Activated CD8-positive, alpha-beta memory T cell treated with anti-CD3 and anti-CD28 coated beads, Interleukin-2, amount 50 U/mL, for 24 hours (primary cell): ENCODE data around the gene WDR45.

Source experiments
- DNase-seq: peaks from one replicate; pipeline ENCODE4 v3.0.0-alpha.2; 2020; ENCODE audit errors: extremely low read depth

WDR45 gene

DNA sequence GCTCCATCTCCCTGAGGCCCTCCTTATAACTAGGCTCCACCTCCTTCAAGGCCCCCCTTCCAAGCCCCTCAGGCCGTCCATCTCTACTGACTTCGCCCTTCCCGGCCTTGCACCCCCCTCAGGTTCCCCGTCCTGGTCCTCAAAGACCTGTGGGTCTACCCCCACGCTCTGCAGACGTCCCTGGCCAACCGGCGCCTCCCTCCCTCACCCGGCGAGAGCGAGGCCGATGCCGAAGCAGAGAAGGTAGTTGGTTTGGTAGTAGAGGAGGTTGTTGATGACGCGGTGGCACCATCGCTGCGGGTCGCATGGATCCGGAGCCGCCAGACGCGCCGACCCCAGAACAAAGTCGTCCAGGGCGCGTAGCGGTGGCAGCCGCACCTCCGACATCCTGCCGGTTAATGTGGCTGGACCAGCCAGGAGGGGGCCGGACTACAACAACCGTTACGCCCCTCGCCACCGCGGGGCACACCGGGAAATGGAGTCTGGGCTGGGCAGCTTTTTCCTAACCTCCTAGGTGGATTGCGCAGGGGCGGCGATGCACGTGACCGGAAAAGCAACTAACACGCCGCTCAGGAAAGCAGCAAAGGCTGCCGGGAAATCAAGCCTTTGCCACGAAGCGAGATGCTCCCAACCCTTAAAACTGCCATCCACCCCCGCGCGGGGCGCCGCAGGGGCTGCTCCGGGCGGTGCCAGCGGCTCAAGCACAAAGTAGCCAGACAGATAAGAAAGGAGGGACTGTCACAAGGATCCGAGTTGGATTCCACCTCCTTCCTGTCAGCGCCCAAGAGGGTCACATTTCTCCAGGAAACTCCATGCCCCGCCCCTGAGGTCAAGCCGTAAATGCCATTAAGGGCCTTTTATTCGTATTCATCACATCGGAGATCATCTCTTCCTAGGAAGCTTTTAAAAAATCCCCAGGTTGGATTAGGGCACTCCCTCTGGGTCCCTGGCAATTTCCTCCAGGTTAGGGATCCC lies 5.8 kb downstream of the WDR45 start, which contains the start of gene PRAF2:
Gene PRAF2, minus strand, starts transcription at position 402 of the 975 bp plus-strand sequence. Its CDS starts 15 bp downstream, at position 387.
- peak; percentile 69 for DNase-seq

DNA sequence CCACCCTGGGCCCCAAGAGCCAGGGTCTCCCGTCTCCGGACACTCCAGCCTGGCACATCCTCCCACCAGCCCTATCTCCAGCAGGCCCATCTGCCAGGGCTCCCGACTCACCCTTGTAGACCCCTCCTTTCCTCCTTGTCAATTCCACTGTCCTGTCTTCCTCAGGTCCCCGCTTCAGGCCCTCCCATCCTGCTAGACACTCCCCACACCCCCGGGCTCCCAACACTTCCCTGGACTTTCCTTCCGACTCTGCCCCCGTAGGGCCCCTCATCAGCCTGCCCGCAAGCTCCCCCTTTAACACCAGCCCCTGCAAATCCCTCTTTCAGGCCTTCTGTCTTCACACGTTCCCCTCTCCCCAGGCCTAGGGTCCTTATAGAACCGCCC lies 7.0 kb downstream of the WDR45 start:
- no peak for DNase-seq

DNA sequence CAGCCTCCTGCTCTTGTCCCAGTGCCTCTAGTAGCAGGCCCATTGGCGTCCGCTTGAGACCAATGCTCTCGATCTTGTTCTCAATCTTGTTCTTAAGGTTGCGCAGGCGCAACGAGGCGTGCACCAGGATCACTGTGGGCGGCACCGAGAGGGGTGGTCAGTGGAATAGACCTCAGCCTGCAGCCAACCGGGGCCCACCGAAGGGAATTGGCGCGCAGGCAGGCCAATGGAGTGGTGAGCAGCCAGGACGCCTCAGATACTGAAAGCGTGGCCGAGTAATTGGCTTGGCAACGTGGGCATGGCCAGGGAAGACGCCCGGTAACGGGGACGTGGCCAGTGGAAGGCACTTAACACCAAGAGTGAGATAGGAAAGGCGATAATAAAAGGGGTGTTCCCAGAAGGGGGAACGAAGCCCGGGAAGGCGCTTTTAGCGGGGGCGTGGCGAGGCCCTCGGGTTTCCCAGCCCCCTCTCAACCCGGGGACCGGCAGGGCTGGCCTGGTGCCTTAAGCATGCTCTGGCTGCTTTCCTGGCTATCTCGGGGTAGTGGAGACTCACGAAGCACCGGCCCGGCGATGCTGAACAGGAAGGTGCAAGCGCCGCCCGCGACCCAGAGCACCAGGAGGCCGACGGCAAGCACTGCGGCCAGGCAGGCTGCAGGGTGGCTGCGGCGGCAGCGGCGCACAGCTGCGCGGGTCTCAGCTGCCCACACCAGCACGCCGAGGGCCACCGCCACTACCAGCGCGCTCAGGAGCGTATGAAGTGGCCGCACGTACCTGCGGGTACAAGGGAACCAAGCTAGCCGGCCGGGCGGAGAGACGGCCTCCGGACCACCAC lies 7.6 kb downstream of the WDR45 start:
- DNase-seq = no peak

DNA sequence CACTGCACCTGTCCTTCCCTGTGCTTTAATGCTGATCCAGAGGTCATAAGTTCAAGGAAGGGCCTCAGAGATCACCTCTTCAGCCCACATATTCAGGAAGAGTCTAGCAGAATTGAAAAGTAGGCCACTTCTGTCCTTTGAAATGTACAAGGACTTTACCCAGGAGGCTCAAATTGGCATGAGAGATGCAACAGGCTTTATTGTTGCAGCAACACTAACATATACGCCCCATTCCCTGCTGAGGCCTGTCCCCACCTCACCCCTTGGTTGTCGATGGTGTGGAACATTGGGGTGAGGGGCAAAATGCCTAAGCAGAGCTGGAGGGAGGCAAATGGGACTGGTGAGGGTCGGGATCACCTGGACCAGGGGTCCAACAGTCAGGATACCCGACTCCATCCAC lies 8.7 kb downstream of the WDR45 start:
- DNase-seq = no peak

DNA sequence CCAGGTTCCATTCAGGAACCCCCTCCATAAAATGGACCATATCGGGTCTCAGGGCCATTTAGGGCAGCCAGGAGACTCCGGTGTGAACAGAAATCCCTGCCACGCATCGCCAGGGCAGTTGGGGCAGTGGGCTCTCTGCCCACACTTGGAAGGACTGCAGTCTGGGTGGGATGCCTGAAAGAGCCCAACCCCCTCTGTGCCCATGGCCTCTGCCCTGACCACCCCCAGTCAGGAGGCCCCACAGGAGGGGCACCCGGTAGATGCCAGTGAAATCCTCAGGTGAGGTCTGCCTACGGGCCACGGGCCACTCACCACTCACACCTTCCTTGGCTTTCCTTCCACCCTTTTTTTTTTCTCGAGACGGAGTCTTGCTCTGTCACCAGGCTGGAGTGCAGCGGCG lies 10.6 kb downstream of the WDR45 start:
- DNase-seq = no peak

DNA sequence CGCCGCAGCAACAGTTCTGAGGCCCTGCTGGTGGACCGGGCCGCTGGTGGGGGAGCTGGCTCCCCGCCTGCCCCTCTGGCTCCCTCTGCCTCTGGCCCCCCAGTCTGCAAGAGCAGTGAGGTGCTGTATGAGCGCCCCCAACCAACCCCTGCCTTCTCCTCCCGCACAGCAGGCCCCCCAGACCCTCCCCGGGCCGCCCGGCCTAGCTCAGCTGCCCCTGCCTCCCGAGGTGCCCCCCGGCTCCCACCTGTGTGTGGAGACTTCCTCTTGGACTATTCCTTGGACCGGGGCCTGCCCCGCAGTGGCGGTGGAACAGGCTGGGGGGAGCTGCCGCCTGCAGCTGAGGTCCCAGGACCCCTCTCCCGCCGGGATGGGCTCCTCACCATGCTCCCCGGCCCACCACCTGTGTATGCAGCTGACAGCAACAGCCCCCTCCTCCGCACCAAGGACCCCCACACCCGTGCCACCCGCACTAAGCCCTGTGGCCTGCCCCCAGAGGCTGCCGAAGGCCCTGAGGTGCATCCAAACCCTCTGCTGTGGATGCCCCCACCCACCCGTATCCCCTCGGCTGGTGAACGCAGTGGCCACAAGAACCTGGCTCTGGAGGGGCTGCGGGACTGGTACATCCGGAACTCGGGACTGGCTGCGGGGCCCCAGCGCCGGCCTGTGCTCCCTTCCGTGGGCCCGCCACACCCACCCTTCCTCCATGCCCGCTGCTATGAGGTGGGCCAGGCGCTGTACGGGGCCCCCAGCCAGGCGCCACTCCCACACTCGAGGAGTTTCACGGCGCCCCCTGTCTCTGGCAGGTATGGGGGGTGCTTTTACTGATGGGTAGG lies 12.2 kb downstream of the WDR45 start:
- no peak for DNase-seq

DNA sequence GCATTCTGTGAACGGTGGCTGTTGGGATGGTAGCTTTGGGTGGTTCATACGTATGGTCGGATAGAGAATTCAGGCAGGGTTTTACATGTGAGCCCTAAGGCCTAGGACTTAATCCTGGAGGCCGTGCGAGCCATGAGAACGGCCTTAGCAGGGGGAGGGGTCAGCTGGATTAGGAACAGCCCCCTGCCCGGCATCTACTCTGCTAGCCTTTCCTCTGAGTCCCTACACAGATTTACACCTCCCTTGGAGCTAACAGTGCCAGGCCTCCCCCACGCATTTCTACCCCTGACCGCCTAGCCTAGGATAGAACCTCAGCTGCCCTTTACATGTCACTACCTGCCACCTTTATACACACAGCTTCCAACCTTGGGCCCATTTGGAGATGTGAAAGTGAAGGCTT lies 13.0 kb downstream of the WDR45 start:
- no peak for DNase-seq

DNA sequence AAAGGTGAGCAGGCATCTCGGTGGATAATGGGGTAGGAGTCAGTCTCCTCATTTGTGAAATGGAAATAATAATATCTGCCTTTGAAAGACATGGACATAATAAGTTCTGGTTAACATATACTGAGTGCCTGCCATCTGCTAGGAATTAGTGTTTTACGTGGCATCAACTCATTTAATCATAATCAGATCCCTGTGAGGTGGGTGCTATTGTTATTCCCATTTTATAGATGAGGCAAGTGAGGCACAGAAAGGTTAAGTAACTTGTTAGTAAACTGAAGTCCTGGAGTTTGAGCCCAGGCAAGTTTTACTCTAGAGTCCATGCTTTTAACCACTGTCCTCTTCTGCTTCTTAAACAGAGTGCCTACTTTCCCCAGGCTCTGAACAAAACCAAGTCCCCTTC lies 13.4 kb downstream of the WDR45 start:
- no peak for DNase-seq

DNA sequence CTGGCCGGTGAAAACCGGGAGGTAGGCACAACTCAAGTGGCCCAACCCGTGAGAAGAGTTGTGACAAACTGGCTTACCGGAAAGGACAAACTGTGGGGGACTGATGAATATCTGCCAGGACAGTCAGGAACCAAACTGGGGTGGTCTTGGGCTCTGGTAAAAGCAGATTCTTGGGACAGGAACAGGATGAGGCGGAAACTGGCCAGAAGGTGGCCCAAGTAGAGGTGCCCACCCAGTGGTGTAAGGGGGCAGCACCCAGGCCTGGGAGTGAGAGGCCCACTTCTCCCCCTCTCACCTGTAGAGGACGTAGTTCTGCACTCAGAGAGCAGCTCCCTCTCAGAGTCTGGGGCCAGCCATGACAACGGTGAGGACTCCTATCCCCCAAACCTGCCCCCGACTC lies 15.0 kb downstream of the WDR45 start:
- DNase-seq = no peak

DNA sequence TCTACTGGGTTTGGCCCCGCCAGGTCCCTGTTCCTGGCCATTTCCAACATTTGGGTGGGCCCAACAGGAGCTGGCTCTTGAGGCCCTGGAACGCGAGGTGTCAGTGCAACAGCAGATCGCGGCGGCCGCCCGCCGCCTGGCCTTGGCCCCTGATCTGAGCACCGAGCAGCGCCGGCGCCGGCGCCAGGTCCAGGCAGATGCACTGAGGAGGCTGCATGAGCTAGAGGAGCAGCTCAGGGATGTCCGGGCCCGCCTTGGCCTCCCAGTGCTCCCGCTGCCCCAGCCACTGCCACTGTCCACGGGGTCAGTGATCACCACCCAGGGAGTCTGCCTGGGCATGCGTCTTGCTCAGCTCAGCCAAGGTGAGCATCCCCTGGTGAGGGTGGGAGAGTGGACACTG lies 15.4 kb downstream of the WDR45 start:
- DNase-seq = no peak

DNA sequence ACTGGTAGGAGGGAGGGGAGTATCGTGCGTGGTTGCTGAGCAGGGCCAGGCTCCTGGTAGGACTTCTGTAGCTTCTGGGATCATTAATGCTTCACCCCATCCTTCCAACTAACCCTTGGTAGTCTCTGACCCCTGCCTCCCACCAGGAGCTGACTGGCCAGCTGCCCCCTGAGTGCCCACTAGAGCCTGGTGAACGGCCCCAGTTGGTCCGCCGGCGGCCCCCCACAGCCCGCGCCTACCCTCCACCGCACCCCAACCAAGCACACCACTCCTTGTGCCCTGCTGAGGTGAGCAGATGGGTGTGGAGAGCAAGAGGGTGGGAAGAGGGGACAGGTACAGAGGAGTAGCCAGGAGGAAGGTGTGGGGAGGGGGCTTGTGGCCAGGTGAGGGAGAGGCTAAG lies 16.0 kb downstream of the WDR45 start:
- no peak for DNase-seq

DNA sequence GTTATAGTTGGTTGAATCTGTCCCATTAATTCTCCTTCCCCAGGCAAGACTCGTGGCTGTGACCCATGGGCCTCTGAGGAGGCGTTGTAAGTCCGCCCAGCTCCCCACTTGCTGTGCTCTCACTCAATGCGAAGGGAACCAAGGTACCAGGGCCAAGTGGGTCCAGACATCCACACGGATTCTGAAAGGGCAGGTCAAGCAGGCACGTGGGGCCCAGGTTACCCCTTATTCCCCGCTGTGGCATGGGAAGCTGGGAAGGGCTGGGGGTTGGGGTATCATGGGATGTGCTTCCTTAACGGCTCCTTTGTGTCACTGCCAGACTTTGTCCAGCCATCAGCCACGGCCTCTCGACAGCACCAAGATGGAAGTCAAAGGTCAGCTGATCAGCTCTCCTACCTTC lies 17.8 kb downstream of the WDR45 start:
- no peak for DNase-seq

DNA sequence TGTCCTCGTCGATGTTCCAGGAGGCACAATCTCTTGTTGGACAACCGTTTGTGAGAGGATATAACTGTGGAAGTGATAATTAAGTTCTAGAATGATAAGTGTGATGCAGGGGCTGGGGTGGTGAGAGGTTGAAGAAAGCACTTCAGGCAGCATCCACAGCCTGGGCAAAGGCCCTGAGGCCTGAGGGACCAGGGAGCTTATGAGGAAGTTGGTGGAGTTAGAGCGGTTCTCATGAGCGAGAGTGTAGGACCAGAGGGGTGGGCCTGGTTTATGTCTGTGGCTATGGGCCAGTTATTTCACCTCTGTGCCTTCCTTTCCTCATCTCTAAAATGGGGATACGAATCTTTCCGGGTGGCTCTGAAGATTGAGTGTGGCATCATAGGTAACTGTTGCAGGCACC lies 18.2 kb downstream of the WDR45 start:
- DNase-seq = no peak

DNA sequence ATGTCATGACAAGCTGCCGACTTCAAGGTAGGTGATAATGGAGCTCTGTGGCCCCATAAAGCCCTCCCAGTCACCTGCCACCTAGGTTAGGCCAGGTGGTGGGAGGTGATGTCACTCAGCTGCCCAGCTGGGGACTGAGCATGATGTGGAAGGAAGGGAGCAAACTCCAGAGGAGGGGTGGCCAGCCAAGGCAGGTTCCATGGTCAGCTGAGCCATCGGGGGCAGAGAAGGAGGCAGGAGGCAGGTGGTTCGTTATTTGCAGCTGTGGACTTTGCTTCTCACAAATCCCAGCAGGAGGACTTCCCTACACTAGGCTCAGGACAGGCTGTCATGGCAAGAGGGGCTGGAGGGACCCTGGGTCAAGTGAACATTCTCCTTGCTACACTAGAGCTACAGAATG lies 18.8 kb downstream of the WDR45 start:
- DNase-seq = no peak

DNA sequence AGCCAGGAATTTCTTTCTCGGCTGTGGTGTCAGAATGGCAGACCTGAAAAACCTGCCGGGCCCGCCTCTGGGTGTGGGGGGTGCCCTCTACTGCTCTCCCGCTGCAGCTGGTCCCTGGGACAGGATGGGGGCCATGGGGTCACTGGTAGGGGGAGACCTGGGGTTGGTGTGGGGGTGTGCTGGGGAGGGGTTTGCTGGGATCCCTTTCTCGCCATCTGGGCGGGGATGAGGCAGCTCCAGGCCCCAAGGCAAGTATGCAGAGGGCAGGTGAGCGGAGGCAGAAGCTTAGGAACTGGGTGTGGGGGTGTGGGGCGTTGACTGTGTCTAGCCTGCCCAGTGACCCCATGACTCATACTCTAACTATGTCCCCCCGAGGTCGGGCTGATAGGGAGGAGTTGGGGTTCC lies 20.0 kb downstream of the WDR45 start:
- no peak for DNase-seq

DNA sequence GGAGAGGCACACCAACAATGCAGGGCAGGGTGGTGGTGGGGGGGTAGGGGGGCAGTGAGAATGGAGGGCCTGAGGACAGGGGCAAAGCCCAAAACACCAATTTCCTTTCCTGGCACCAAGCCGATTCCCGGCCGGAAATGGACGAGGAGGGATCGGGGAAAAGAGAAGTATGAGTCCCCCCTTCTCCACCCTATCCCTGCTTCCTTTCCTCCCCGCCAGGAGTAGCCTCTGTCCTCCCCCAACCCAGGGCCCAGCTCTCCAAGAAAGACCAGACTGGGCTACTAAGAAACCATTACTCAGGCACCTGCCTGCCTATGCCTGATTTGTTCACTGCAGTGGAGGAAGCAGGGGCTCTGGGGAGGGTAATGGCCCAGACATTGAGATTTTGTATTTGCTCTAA lies 20.5 kb downstream of the WDR45 start:
- DNase-seq = no peak

DNA sequence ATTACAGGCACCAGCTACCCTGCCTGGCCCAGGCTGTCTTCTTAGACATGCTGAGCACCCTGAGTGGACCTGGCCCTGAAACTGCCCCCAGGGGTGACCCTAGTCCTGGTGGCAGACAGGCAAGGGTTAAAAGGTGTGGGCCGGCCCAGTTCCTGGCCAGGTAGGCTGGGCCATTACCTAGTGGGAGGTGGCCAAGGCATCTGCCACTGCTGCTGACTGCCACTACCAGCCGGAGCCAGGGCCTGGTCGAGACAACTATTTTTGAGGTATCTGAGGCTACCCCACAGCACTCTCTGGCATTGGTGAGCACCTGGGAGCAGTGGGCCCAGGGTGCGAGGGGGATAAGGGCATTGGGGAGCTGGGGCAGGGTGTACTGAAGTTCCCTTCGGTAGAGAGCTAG lies 20.9 kb downstream of the WDR45 start, which contains the start of gene CCDC120:
Gene CCDC120, plus strand, starts transcription at position 206 of the 400 bp plus-strand sequence. CDS start 3,043 bp downstream, outside the sequence.
- DNase-seq = no peak

DNA sequence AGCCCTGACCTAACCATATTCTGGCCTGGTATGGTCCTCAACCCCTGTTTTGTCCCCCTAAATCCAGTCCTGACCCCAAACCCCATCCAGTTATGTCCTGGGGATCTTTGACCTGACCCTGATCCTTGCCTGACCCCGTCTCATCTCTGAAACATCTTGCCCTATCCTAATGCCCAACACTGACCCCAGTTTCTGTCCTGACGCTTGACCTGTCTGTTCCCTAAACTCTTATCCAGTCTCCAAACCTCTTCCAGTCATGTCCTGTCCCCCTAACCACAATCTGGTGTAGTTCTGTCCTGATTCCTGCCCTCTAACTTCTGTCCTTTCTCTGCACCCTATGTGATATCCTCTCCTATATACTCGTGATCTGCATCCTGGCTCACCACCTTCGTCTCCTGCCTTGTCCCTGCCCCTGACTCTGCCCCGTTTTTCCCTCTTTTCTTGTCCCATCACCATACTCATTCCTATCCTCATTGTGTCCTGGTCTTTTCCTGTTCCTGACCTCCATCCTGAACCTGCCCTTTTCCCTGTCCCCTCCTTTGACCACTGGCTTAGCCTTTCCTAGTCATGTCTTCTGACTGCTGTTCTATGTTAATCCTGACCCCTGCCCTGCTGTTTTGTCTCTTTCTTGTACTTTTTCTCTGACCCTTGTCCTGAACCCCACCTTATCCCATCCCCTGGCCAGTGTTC lies 25.5 kb downstream of the WDR45 start:
- DNase-seq = no peak

DNA sequence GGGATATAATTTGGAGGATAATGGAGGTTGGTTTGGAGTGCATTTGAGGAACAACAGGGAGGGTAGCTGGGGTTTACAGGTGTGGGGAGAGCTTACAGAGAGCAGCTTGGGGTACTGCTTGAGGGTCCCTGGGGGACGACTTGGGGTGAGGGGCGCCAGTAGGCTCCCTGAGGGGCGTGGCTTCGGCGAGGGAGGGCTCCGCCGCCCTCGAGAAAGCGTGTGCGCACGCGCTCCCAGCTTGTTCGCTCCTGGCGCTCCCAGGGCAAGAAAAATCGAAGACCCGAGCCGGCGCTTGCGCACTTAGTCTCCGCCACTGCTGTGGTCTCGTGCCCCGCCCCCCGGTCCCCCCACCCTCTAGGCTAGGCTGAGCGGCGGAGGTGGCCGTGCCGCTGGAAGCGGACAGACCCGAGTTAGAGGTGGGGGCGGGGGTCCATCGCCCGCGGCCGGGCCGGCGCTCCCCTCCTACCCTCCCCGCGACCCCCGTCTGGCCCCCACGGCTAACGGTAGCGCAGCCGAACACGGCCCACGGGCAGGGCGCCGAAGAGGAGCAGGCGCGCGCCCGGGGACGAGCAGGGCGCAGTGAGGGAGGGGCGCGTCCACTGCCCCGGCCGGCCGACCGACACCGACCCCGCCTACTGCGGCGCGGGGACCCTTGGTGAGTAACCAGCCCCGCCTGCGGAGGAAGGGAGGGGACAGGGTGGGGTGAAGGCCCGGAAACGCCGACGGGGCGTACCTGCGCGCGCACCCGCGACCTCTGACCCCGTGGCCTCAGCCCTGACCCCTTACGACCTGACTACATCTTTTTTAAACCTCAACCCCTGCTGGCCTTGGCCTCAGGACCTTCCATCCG lies 26.2 kb downstream of the WDR45 start:
- no peak for DNase-seq

DNA sequence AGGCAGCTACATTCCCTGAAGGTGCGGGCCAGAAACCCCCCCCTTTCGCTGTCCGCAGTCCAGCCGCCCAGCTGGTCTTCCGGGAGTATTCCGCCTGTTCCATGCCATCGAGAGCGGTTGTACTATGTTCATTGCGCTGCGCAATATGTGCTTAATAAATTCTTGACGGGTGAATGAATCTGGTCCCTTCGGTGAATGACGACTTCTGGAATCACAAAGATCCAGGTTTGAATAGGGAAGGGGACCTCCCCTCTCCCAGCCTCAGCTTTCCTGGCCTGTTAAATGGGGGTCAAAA lies 35.8 kb downstream of the WDR45 start:
- DNase-seq = no peak
